NB4 (cell line): ENCODE measurements around the gene RNASE7.

Experiments used
- CTCF ChIP-seq: IDR thresholded peaks from one replicate; pipeline ENCODE4 v1.5.1; 2012; ENCODE audit warnings: low read depth, low read length
- POLR2A ChIP-seq: IDR thresholded peaks from 2 replicates; pipeline ENCODE4 v1.6.1; 2011; ENCODE audit warnings: mild to moderate bottlenecking; ENCODE audit not compliant: insufficient read length; ENCODE audit errors: extremely low read depth

- no peak for TF ChIP-seq CTCF
- TF ChIP-seq POLR2A = no peak
These were observed 47.1 kb downstream of the RNASE7 start for GRCh38 chr14:21089271-21089670.
